HepG2 (cell line): Measurements from ENCODE around the gene KLRC4. TPM values are rescaled to one million over a fixed set of nuclear protein-coding genes. Genes with fewer than 3 reads are reported as not detected.

Source experiments
- ATAC-seq: fragments of 200-7000 bp; cut with Tn5 transposase; 3 replicates; pipeline ENCODE4 v1.9.1; 2020; ENCODE audit warnings: mild to moderate bottlenecking, moderate library complexity
- BruUV-seq: library from RNA; stranded (reverse); fragments of 400-500 nt; replicated peaks from 2 replicates; lab custom pipeline; 2021; lab: Mats Ljungman, UMichigan
- CTCF ChIA-PET: fragments of 300-600 bp; formaldehyde crosslinking; extraction: SDS; loops from one replicate; lab custom pipeline; 2021; ENCODE audit warnings: low total read pairs, inconsistent platforms, low intra/inter-chr PET ratio; lab: Yijun Ruan, JAX
- POLR2A ChIA-PET: fragments of 350-600 bp; sonication (Branson Sonifier 250); formaldehyde crosslinking; loops from one replicate; lab custom pipeline; 2020; ENCODE audit warnings: antibody characterized with exemption, inconsistent platforms; lab: Yijun Ruan, JAX
- DNase-seq: peaks from one replicate; pipeline ENCODE4 v3.0.0-alpha.2; 2015; ENCODE audit warnings: low spot score
- FAIRE-seq: peaks from 3 replicates; lab custom pipeline; 2011; peaks lifted over from hg19 to GRCh38; lab: Jason Lieb, UNC
- H2AFZ ChIP-seq: one replicate; pipeline ENCODE4 v1.6.1; 2011; ENCODE audit warnings: low read length, inconsistent platforms
- H3K27ac ChIP-seq: fragments of 300-600 bp; 3 replicates; pipeline ENCODE4 v1.8.0; 2011; ENCODE audit warnings: mixed run types, mild to moderate bottlenecking, mixed read lengths, low read length, inconsistent platforms; ENCODE audit not compliant: insufficient read depth; ENCODE audit errors: extremely low read length
- H3K27me3 ChIP-seq, 2 experiments: fragments of 200-600 bp in 1 of 2; 2 replicates in 1 of 2; 3 replicates in 1 of 2; pipeline versions ENCODE4 v1.6.0 to v1.8.0; 2011; ENCODE audit warnings: low read length in 2 of 2, mild to moderate bottlenecking in 2 of 2, moderate library complexity in 2 of 2, inconsistent platforms in 1 of 2; ENCODE audit not compliant: insufficient read depth in 2 of 2, control insufficient read depth in 1 of 2
- H3K36me3 ChIP-seq, 2 experiments: fragments of 200-600 bp in 1 of 2; replicated peaks in 1 of 2; 2 replicates in 1 of 2; 3 replicates in 1 of 2; pipeline versions ENCODE4 v1.5.1 to v1.8.0; 2011; ENCODE audit warnings: low read length in 2 of 2, inconsistent platforms in 1 of 2; ENCODE audit not compliant: insufficient read depth in 2 of 2, control insufficient read depth in 1 of 2
- H3K4me1 ChIP-seq: 2 replicates; pipeline ENCODE4 v1.5.1; 2012; ENCODE audit warnings: low read length, inconsistent platforms; ENCODE audit not compliant: insufficient read depth
- H3K4me2 ChIP-seq: 2 replicates; pipeline ENCODE4 v1.6.0; 2011; ENCODE audit warnings: low read depth, low read length, inconsistent platforms
- H3K4me3 ChIP-seq, 3 experiments: fragments of 200-600 bp in 1 of 3; sonication (generic), shearing (Covaris generic) in 1 of 3; replicated peaks in 1 of 3; 2 replicates each; pipeline ENCODE4 v1.5.1; 2011 to 2016; ENCODE audit warnings: low read length in 3 of 3, inconsistent platforms in 2 of 3, low read depth in 2 of 3, mild to moderate bottlenecking in 2 of 3, control low read depth in 1 of 3, mixed read lengths in 1 of 3; ENCODE audit not compliant: insufficient read depth in 1 of 3
- H3K79me2 ChIP-seq: one replicate; pipeline ENCODE4 v1.6.1; 2011; ENCODE audit warnings: low read length, inconsistent platforms; ENCODE audit not compliant: insufficient read depth
- H3K9ac ChIP-seq: 2 replicates; pipeline ENCODE4 v1.6.0; 2011; ENCODE audit warnings: mild to moderate bottlenecking, low read depth, low read length, inconsistent platforms; ENCODE audit not compliant: insufficient read depth
- H3K9me3 ChIP-seq: 2 replicates; pipeline ENCODE4 v1.5.1; 2012; ENCODE audit warnings: mild to moderate bottlenecking, low read length
- H4K20me1 ChIP-seq: 2 replicates; pipeline ENCODE4 v1.6.0; 2011; ENCODE audit warnings: inconsistent platforms, mild to moderate bottlenecking, low read length, moderate library complexity; ENCODE audit not compliant: insufficient read depth
- CCAR2 ChIP-seq: fragments of 200-400 bp; formaldehyde crosslinking; optimal IDR thresholded peaks from 2 replicates; pipeline ENCODE3; 2018; ENCODE audit warnings: low read depth, mild to moderate bottlenecking, low read length, moderate library complexity
- NCOA1 ChIP-seq: sonication (generic); formaldehyde crosslinking; IDR thresholded peaks from 2 replicates; pipeline ENCODE4 v1.9.0; 2021; ENCODE audit warnings: missing genetic modification reagents
- NCOR1 ChIP-seq: fragments of 200-600 bp; sonication (generic); IDR thresholded peaks from 2 replicates; pipeline ENCODE4 v1.7.0; 2017; ENCODE audit warnings: antibody characterized with exemption, low read length, borderline replicate concordance
- SRSF9 ChIP-seq: fragments of 200-400 bp; formaldehyde crosslinking; IDR thresholded peaks from 2 replicates; pipeline ENCODE4 v1.6.1; 2018; ENCODE audit warnings: borderline replicate concordance, mild to moderate bottlenecking, low read depth, low read length; ENCODE audit not compliant: insufficient read depth, poor library complexity, severe bottlenecking
- ZNF407 ChIP-seq: sonication (generic); formaldehyde crosslinking; IDR thresholded peaks from one replicate; pipeline ENCODE4 v1.5.1; 2020; ENCODE audit warnings: mild to moderate bottlenecking, missing genetic modification reagents; ENCODE audit errors: not compliant biosample characterization
- WGBS: methylation state at CpG from one replicate; pipeline ENCODE4 v1.1.6; 2017; ENCODE audit warnings: low lambda C conversion rate; 5-methylcytosine and 5-hydroxymethylcytosine counted together
- in situ Hi-C: cut with HindIII; loops from 2 replicates; pipeline ENCODE4 v1.10.0; 2017; ENCODE audit warnings: low pct_unique_long_range_greater_than_20kb; ENCODE audit not compliant: extremely low pct_ligation_motif_present
- intact Hi-C: fragments of 100-400 bp; cut with micrococcal nuclease; formaldehyde crosslinking; loops from one replicate; pipeline ENCODE4 v1.10.0; 2022; ENCODE audit not compliant: unreplicated experiment
- polyA plus RNA-seq, 8 experiments: library from polyadenylated mRNA; depleted of rRNA in 3 of 8; stranded (reverse) in 7 of 8; unstranded in 1 of 8; fragments of >200 nt; fragmentation: Illumina TruSeq in 4 of 8; extraction: Trizol in 4 of 8; gene quantifications; 2 replicates each; pipeline versions ENCODE4 v1.2.1 to v1.2.3, GENCODE V29; 2011 to 2016; ENCODE audit warnings: low read depth in 4 of 8, missing spikeins in 1 of 8, mixed read lengths in 1 of 8; ENCODE audit not compliant: insufficient read depth in 1 of 8
- total RNA-seq, 5 experiments: library from RNA; depleted of rRNA; stranded (reverse); fragments of >200 nt; fragmentation: Illumina TruSeq; extraction: Trizol; gene quantifications; 2 replicates each; pipeline ENCODE4 v1.2.3, GENCODE V29; 2016; ENCODE audit warnings: low read depth in 1 of 5
- TF ChIP-seq, protein P1 (sequence below): sonication (generic); formaldehyde crosslinking; IDR thresholded peaks from 2 replicates; pipeline ENCODE4 v1.8.0; 2022; ENCODE audit warnings: missing genetic modification reagents, mild to moderate bottlenecking, inconsistent platforms, borderline replicate concordance
- TF ChIP-seq, protein P2 (sequence below): sonication (generic); formaldehyde crosslinking; IDR thresholded peaks from 2 replicates; pipeline ENCODE4 v1.8.0; 2022; ENCODE audit warnings: mild to moderate bottlenecking, missing genetic modification reagents; ENCODE audit not compliant: insufficient replicate concordance

Gene KLRC4
- total and polyA plus RNA-seq, 2 of the 13 experiments (the other 11 are each of a cell fraction or from before 2014, with no cell fraction given) = 0.09 TPM; not detected in 1

- DNase-seq = no peak
- peak overlapping the region; percentile 84 for H3K4me2 ChIP-seq
- H3K9ac ChIP-seq = peak overlapping the region; percentile 64; the same call in 1 of the 2 replicates
- FAIRE-seq = no peak
- H3K36me3 ChIP-seq = no peaks in the 10 kb centered on the region
- BruUV-seq = no TSS peak
- no peaks in the 10 kb centered on the region for H4K20me1 ChIP-seq
- ChIA-PET POLR2A (interaction anchor here (0.7 kb wide), 1 partner anchor 806 kb away, joined by 4 read pairs; no protein-coding TSS in a partner anchor), CTCF (no interaction called here)
- intact Hi-C loops = loop anchor here (1.0 to 5.0 kb wide), 2 partner anchors 46 to 196 kb away; no protein-coding TSS in a partner anchor
- no peaks in the 10 kb centered on the region for H3K79me2 ChIP-seq
- H3K4me3 ChIP-seq = peak overlapping the region; percentile 74 to 82 (median 78)
- no peaks in the 10 kb centered on the region for H3K9me3 ChIP-seq
- WGBS = 18% methylated on average over 6 of the region's 6 CpGs
- in situ Hi-C loops = no loop called here
- peak overlapping the region; percentile 100 for H2AFZ ChIP-seq
- no peak overlapping the region for H3K27ac ChIP-seq
- peaks cover 24% of the 10 kb centered on the region for H3K4me1 ChIP-seq
- H3K27me3 ChIP-seq = no peaks in the 10 kb centered on the region; a peak in 1 of 5 replicates
- no peak for ATAC-seq
- no peak for TF ChIP-seq NCOR1
- TF ChIP-seq, protein P1, sequence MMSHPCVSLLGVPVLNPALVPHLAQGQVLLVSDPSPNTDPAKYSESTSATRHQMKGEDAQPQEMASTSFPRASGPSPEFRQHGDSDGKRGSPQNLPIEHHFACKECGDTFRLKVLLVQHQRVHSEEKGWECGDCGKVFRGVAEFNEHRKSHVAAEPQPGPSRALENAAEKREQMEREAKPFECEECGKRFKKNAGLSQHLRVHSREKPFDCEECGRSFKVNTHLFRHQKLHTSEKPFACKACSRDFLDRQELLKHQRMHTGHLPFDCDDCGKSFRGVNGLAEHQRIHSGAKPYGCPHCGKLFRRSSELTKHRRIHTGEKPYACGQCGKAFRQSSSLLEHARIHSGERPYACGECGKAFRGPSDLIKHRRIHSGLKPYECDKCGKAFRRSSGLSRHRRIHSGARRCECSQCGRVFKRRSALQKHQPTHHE (CRISPR knock-in tag) = no peak
- no peak for TF ChIP-seq SRSF9
- TF ChIP-seq NCOA1 (CRISPR knock-in tag) = no peak
- TF ChIP-seq ZNF407 (CRISPR knock-in tag) = no peak
- no peak for TF ChIP-seq CCAR2
- TF ChIP-seq, protein P2, sequence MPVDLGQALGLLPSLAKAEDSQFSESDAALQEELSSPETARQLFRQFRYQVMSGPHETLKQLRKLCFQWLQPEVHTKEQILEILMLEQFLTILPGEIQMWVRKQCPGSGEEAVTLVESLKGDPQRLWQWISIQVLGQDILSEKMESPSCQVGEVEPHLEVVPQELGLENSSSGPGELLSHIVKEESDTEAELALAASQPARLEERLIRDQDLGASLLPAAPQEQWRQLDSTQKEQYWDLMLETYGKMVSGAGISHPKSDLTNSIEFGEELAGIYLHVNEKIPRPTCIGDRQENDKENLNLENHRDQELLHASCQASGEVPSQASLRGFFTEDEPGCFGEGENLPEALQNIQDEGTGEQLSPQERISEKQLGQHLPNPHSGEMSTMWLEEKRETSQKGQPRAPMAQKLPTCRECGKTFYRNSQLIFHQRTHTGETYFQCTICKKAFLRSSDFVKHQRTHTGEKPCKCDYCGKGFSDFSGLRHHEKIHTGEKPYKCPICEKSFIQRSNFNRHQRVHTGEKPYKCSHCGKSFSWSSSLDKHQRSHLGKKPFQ (CRISPR knock-in tag) = no peak
These were observed 43.7 kb downstream of the KLRC4 start for GRCh38 chr12:10365696-10366405.
